OCI-LY7 (cell line): ENCODE measurements around the gene STAP2. TPM values are rescaled to one million over a fixed set of nuclear protein-coding genes. Genes with fewer than 3 reads are reported as not detected.

Experiments
- BruUV-seq: library from RNA; stranded (reverse); fragments of 400-500 nt; replicated peaks from 2 replicates; lab custom pipeline; 2021; lab: Mats Ljungman, UMichigan
- CTCF ChIA-PET: fragments of 300-600 bp; sonication (Branson Sonifier 250); formaldehyde crosslinking; loops from one replicate; lab custom pipeline; 2022; ENCODE audit warnings: antibody characterized with exemption; ENCODE audit not compliant: unreplicated experiment; lab: Charles Lee
- POLR2A ChIA-PET: fragments of 300-600 bp; sonication (Branson Sonifier 250); formaldehyde crosslinking; loops from one replicate; lab custom pipeline; 2022; ENCODE audit warnings: antibody characterized with exemption; lab: Charles Lee
- DNase-seq: peaks from one replicate; pipeline ENCODE4 v3.0.0-alpha.2; 2015; ENCODE audit warnings: low spot score
- H2AFZ ChIP-seq: fragments of 200-600 bp; sonication (generic), shearing (Covaris generic); 2 replicates; pipeline ENCODE4 v1.6.1; 2014; ENCODE audit warnings: mild to moderate bottlenecking, antibody characterized with exemption, low read length, moderate library complexity
- H3K27ac ChIP-seq: fragments of 200-600 bp; sonication (generic); 2 replicates; pipeline ENCODE4 v1.5.1; 2014; ENCODE audit warnings: mixed run types, low read depth, mild to moderate bottlenecking, moderate library complexity, low read length, inconsistent platforms; ENCODE audit not compliant: poor library complexity, severe bottlenecking
- H3K36me3 ChIP-seq: fragments of 200-600 bp; sonication (generic); 2 replicates; pipeline ENCODE4 v1.6.1; 2014; ENCODE audit warnings: mild to moderate bottlenecking, antibody characterized with exemption, low read length, moderate library complexity, mixed read lengths; ENCODE audit not compliant: insufficient read depth
- H3K4me1 ChIP-seq: fragments of 200-600 bp; sonication (generic); 2 replicates; pipeline ENCODE4 v1.5.1; 2014; ENCODE audit warnings: mild to moderate bottlenecking, low read length; ENCODE audit not compliant: insufficient read depth, poor library complexity, severe bottlenecking
- H3K4me2 ChIP-seq: fragments of 200-600 bp; sonication (generic); 2 replicates; pipeline ENCODE4 v1.6.1; 2014; ENCODE audit warnings: mild to moderate bottlenecking, low read length
- H3K4me3 ChIP-seq: fragments of 200-600 bp; sonication (generic); 2 replicates; pipeline ENCODE4 v1.5.1; 2014; ENCODE audit warnings: mild to moderate bottlenecking, low read depth, low read length; ENCODE audit not compliant: poor library complexity, severe bottlenecking
- H3K79me2 ChIP-seq: fragments of 200-600 bp; sonication (generic); 2 replicates; pipeline ENCODE4 v1.6.1; 2016; ENCODE audit warnings: low read depth, mild to moderate bottlenecking, low read length, moderate library complexity, mixed read lengths; ENCODE audit not compliant: insufficient read depth
- H3K9me2 ChIP-seq: fragments of 200-600 bp; sonication (generic); 2 replicates; pipeline ENCODE4 v1.6.1; 2016; ENCODE audit warnings: mild to moderate bottlenecking, low read length, mixed read lengths; ENCODE audit not compliant: insufficient read depth
- H3K9me3 ChIP-seq: fragments of 200-600 bp; sonication (generic); 2 replicates; pipeline ENCODE4 v1.6.1; 2014; ENCODE audit warnings: mild to moderate bottlenecking, mixed run types, low read length, mixed read lengths
- H4K20me1 ChIP-seq: fragments of 200-600 bp; sonication (generic); 2 replicates; pipeline ENCODE4 v1.6.1; 2014; ENCODE audit warnings: mild to moderate bottlenecking, antibody characterized with exemption, low read length, moderate library complexity, mixed read lengths; ENCODE audit not compliant: insufficient read depth
- CTCF ChIP-seq: fragments of 200-600 bp; sonication (generic); conservative IDR thresholded peaks from 2 replicates; pipeline ENCODE4 v1.5.1; 2014; ENCODE audit warnings: mild to moderate bottlenecking, antibody characterized with exemption, low read length, moderate library complexity, mixed read lengths
- EZH2phosphoT487 ChIP-seq: fragments of 200-600 bp; sonication (generic); IDR thresholded peaks from 2 replicates; pipeline ENCODE4 v1.6.1; 2018; ENCODE audit warnings: low read depth, borderline replicate concordance, mild to moderate bottlenecking, mixed run types, antibody characterized with exemption, low read length, moderate library complexity, mixed read lengths
- intact Hi-C: fragments of 100-400 bp; cut with micrococcal nuclease; formaldehyde crosslinking; loops from one replicate; pipeline ENCODE4 v1.10.0; 2022; ENCODE audit not compliant: unreplicated experiment
- total RNA-seq, 2 experiments: library from RNA; depleted of rRNA in 1 of 2; stranded (reverse); fragments of >200 nt in 1 of 2; shearing (Covaris generic) in 1 of 2; gene quantifications; 2 replicates each; pipeline ENCODE4 v1.2.3, GENCODE V29; 2014 to 2022

STAP2 gene
- total RNA-seq, 2 experiments from 2014 or later, result 1.2 to 1.3 TPM

DNA sequence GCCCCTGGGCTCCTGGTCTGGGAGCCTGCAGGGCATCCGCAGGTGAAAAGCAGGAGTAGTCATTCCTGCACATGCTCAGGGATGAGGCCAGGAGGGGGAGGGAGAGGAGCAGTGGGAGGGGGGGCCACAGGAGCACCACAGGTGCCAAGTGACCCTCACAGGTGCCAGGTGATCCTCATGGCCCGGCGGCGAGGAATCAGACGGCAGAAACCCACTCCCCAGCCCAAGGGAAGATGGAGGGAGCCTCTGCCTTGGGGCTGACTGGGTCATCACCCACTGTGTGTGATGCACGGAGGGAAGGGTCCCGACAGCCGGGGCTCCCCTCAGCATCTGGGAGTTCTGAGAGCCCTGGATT lies 34.4 kb upstream of the STAP2 start:
- intact Hi-C loops, result no loop called here
- Histone ChIP-seq H3K79me2 (peaks cover 17% of the 10 kb centered on the region; the same call in 1 of the 2 replicates), H3K4me1 (peaks cover 59% of the 10 kb centered on the region), H3K9me2 (no peaks in the 10 kb centered on the region), H3K4me2 (no peak overlapping the region), H2AFZ (no peak overlapping the region), H3K36me3 (no peaks in the 10 kb centered on the region; the same call in 1 of the 2 replicates), H3K4me3 (no peak overlapping the region), H4K20me1 (peaks cover 20% of the 10 kb centered on the region), H3K27ac (no peak overlapping the region), H3K9me3 (no peaks in the 10 kb centered on the region)
- ChIA-PET POLR2A (no interaction called here), CTCF (no interaction called here)
- TF ChIP-seq EZH2phosphoT487 (no peak), CTCF (no peak)
- no peak for DNase-seq
- BruUV-seq, result no TSS peak

GRCh38 chr19:4372165-4373012 lies 33.8 kb upstream of the STAP2 start:
- Histone ChIP-seq H3K9me3 (no peaks in the 10 kb centered on the region), H3K27ac (no peak overlapping the region), H3K36me3 (no peaks in the 10 kb centered on the region; the same call in 1 of the 2 replicates), H3K4me1 (peaks cover 59% of the 10 kb centered on the region), H4K20me1 (peaks cover 20% of the 10 kb centered on the region), H3K79me2 (peaks cover 17% of the 10 kb centered on the region; the same call in 1 of the 2 replicates), H3K4me3 (no peak overlapping the region), H3K9me2 (no peaks in the 10 kb centered on the region), H2AFZ (no peak overlapping the region), H3K4me2 (no peak overlapping the region)
- intact Hi-C loops, result no loop called here
- TF ChIP-seq CTCF, result no peak
- TF ChIP-seq EZH2phosphoT487, result no peak
- CTCF ChIA-PET, result no interaction called here
- BruUV-seq, result no TSS peak
- no peak for DNase-seq
- POLR2A ChIA-PET, result no interaction called here
